Mucosa of rectum (tissue), 2 donors: ENCODE data around the gene PGA4.
"Not testable (repeated sequence)": the region's sequence is repeated elsewhere in the genome, so short reads cannot be mapped to it uniquely, and the experiment has no call there.

Experiments used
- H3K27ac ChIP-seq, 2 donors: one replicate each; pipeline ENCODE4 v1.7.0; 2013; ENCODE audit warnings: inconsistent platforms in 2 of 2, low read depth in 2 of 2, low read length in 2 of 2
- H3K27me3 ChIP-seq, 2 donors: one replicate each; pipeline ENCODE4 v1.7.0; 2013; ENCODE audit warnings: low read length in 2 of 2; ENCODE audit not compliant: control insufficient read depth in 2 of 2, insufficient read depth in 2 of 2
- H3K36me3 ChIP-seq, 2 donors: one replicate each; pipeline ENCODE4 v1.7.0; 2013; ENCODE audit warnings: low read length in 2 of 2; ENCODE audit not compliant: control insufficient read depth in 2 of 2, insufficient read depth in 2 of 2
- H3K4me1 ChIP-seq, 2 donors: one replicate each; pipeline ENCODE4 v1.7.0; 2013; ENCODE audit warnings: low read length in 2 of 2, mild to moderate bottlenecking in 1 of 2; ENCODE audit not compliant: control insufficient read depth in 2 of 2, insufficient read depth in 2 of 2
- H3K4me3 ChIP-seq, 2 donors: one replicate each; pipeline ENCODE4 v1.7.0; 2013; ENCODE audit warnings: low read length in 2 of 2
- H3K9ac ChIP-seq, 2 donors: one replicate each; pipeline ENCODE4 v1.7.0; 2013; ENCODE audit warnings: low read length in 2 of 2, low read depth in 1 of 2, mild to moderate bottlenecking in 1 of 2
- H3K9me3 ChIP-seq, 2 donors: one replicate each; pipeline ENCODE4 v1.7.0; 2013; ENCODE audit warnings: low read length in 2 of 2; ENCODE audit not compliant: control insufficient read depth in 2 of 2
- donor health status: healthy.
- donor health status: Normal muscosa, but diverticular disease.

PGA4 gene

DNA sequence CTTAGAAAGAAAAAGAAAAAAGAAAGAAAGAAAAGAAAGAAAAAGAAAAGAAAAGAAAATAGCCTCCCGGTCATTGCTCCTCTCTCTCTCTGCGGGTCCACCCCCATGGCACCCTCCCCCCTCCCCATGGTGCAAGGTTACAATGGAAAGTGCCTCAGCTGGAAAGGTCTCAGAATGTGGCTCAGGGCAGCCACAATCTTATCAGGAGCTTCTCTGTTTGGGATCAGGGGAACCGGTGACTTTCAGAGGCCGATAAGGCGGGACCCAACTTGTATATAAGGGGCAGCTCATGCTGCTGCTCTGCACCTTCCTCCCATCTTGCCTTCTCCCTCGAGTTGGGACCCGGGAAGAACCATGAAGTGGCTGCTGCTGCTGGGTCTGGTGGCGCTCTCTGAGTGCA is at the start of gene PGA4:
Gene PGA4, plus strand, starts transcription at position 301 of the 400 bp plus-strand sequence. Its CDS starts 54 bp downstream, at position 355.
- H3K4me3 ChIP-seq, H3K9ac ChIP-seq, H3K4me1 ChIP-seq, H3K36me3 ChIP-seq, H3K27ac ChIP-seq, H3K9me3 ChIP-seq, H3K27me3 ChIP-seq: not testable (repeated sequence)

GRCh38 chr11:61172356-61172755 is 49.8 kb upstream of the PGA4 start:
- Histone ChIP-seq H3K27ac (no peak overlapping the region), H3K4me1 (no peaks in the 10 kb centered on the region), H3K9ac (no peak overlapping the region), H3K4me3 (no peak overlapping the region), H3K27me3 (no peaks in the 10 kb centered on the region), H3K9me3 (no peaks in the 10 kb centered on the region), H3K36me3 (no peaks in the 10 kb centered on the region)

DNA sequence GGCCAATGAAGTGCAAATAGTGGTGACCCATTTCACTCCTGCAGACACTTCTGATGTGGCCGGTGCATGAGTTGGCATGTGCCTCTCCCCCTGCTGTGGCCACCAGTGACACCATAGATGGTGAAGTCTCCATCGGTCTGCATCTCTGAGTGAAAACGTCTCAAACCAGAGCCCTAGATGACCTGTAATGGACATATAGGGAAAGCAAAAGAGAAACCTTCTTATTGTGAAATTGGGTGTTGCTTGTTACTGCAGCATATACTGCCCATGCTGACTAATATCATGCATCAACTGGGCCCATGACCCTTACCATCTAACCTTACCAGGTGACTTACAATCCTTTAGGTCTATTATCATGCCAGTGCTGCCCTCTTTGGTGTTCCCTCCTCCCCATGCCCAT is 49.3 kb upstream of the PGA4 start:
- Histone ChIP-seq H3K9me3 (no peaks in the 10 kb centered on the region), H3K36me3 (no peaks in the 10 kb centered on the region), H3K9ac (no peak overlapping the region), H3K27me3 (no peaks in the 10 kb centered on the region), H3K4me1 (no peaks in the 10 kb centered on the region), H3K27ac (no peak overlapping the region), H3K4me3 (no peak overlapping the region)

- no peak overlapping the region for H3K9ac ChIP-seq
- H3K9me3 ChIP-seq: no peaks in the 10 kb centered on the region
- H3K36me3 ChIP-seq: no peaks in the 10 kb centered on the region
- no peak overlapping the region for H3K27ac ChIP-seq
- no peak overlapping the region for H3K4me3 ChIP-seq
- no peaks in the 10 kb centered on the region for H3K4me1 ChIP-seq
- H3K27me3 ChIP-seq: no peaks in the 10 kb centered on the region
Measured at GRCh38 chr11:61173456-61173855, 48.7 kb upstream of the PGA4 start.

GRCh38 chr11:61174273-61174672 is 47.9 kb upstream of the PGA4 start:
- Histone ChIP-seq H3K4me3 (no peak overlapping the region), H3K9me3 (no peaks in the 10 kb centered on the region), H3K27ac (no peak overlapping the region), H3K9ac (no peak overlapping the region), H3K36me3 (no peaks in the 10 kb centered on the region), H3K4me1 (no peaks in the 10 kb centered on the region), H3K27me3 (no peaks in the 10 kb centered on the region)

GRCh38 chr11:61174949-61175348 is 47.2 kb upstream of the PGA4 start:
- Histone ChIP-seq H3K4me1 (no peaks in the 10 kb centered on the region), H3K4me3 (no peak overlapping the region), H3K36me3 (no peaks in the 10 kb centered on the region), H3K27ac (no peak overlapping the region), H3K9ac (no peak overlapping the region), H3K9me3 (no peaks in the 10 kb centered on the region), H3K27me3 (no peaks in the 10 kb centered on the region)

GRCh38 chr11:61176446-61176845 is 45.7 kb upstream of the PGA4 start:
- Histone ChIP-seq H3K36me3 (no peaks in the 10 kb centered on the region), H3K27ac (no peak overlapping the region), H3K9me3 (no peaks in the 10 kb centered on the region), H3K4me1 (no peaks in the 10 kb centered on the region), H3K27me3 (no peaks in the 10 kb centered on the region), H3K4me3 (no peak overlapping the region), H3K9ac (no peak overlapping the region)

GRCh38 chr11:61180205-61180604 is 41.9 kb upstream of the PGA4 start:
- not testable (repeated sequence) for H3K36me3 ChIP-seq, H3K4me1 ChIP-seq, H3K9me3 ChIP-seq, H3K9ac ChIP-seq, H3K27me3 ChIP-seq, H3K4me3 ChIP-seq, H3K27ac ChIP-seq

- no peak overlapping the region for H3K4me3 ChIP-seq
- H3K36me3 ChIP-seq: no peaks in the 10 kb centered on the region
- no peak overlapping the region for H3K27ac ChIP-seq
- H3K9ac ChIP-seq: no peak overlapping the region
- H3K4me1 ChIP-seq: no peaks in the 10 kb centered on the region
- H3K27me3 ChIP-seq: no peaks in the 10 kb centered on the region
- H3K9me3 ChIP-seq: no peaks in the 10 kb centered on the region
Measured at GRCh38 chr11:61181489-61181888, 40.7 kb upstream of the PGA4 start.

- H3K36me3 ChIP-seq: no peaks in the 10 kb centered on the region
- no peak overlapping the region for H3K9ac ChIP-seq
- H3K4me1 ChIP-seq: no peaks in the 10 kb centered on the region
Measured at GRCh38 chr11:61183645-61184044, 38.5 kb upstream of the PGA4 start.

GRCh38 chr11:61186504-61186903 is 35.6 kb upstream of the PGA4 start:
- Histone ChIP-seq H3K9me3 (no peaks in the 10 kb centered on the region), H3K27ac (no peak overlapping the region), H3K9ac (no peak overlapping the region), H3K4me3 (no peak overlapping the region), H3K27me3 (no peaks in the 10 kb centered on the region), H3K4me1 (no peaks in the 10 kb centered on the region), H3K36me3 (no peaks in the 10 kb centered on the region)

More at GRCh38 chr11:61183645-61184044, 38.5 kb upstream of the PGA4 start:
- H3K4me3 ChIP-seq: no peak overlapping the region
- no peaks in the 10 kb centered on the region for H3K9me3 ChIP-seq
- no peak overlapping the region for H3K27ac ChIP-seq
- H3K27me3 ChIP-seq: no peaks in the 10 kb centered on the region
